GM12878 (cell line): Measurements from ENCODE around the gene MLLT3.

ENCODE experiments used
- BHLHE40 ChIP-seq, 2 experiments: fragments of 450-650 bp in 1 of 2; IDR thresholded peaks; 2 replicates each; pipeline ENCODE4 v1.6.1; 2011 to 2017; ENCODE audit warnings: low read depth in 2 of 2, borderline replicate concordance in 1 of 2, improper control_type of control experiment in 1 of 2, low read length in 1 of 2, mild to moderate bottlenecking in 1 of 2
- CTCF ChIP-seq, 3 experiments: IDR thresholded peaks in 2 of 3; conservative IDR thresholded peaks in 1 of 3; 2 replicates each; pipeline ENCODE4 v1.5.1; 2011; ENCODE audit warnings: low read depth in 3 of 3, low read length in 3 of 3, mild to moderate bottlenecking in 3 of 3, control low read depth in 2 of 3, moderate library complexity in 2 of 3, inconsistent platforms in 1 of 3, mixed read lengths in 1 of 3; ENCODE audit not compliant: control insufficient read depth in 2 of 3, insufficient read depth in 1 of 3; ENCODE audit errors: extremely low read depth in 1 of 3
- HCFC1 ChIP-seq: fragments of 150-350 bp; IDR thresholded peaks from 2 replicates; pipeline ENCODE4 v1.6.1; 2014; ENCODE audit warnings: low read length
- MAX ChIP-seq: IDR thresholded peaks from 2 replicates; pipeline ENCODE4 v1.6.1; 2012; ENCODE audit warnings: low read depth, low read length, improper control_type of control experiment
- POLR2AphosphoS5 ChIP-seq: IDR thresholded peaks from 2 replicates; pipeline ENCODE4 v1.6.1; 2011; ENCODE audit warnings: mild to moderate bottlenecking, low read length, inconsistent platforms
- RB1 ChIP-seq: fragments of 450-650 bp; formaldehyde crosslinking; IDR thresholded peaks from 2 replicates; pipeline ENCODE4 v1.6.1; 2017; ENCODE audit warnings: mild to moderate bottlenecking, borderline replicate concordance
- RFX5 ChIP-seq: IDR thresholded peaks from 2 replicates; pipeline ENCODE4 v1.6.1; 2011; ENCODE audit warnings: low read depth, low read length, improper control_type of control experiment

DNA sequence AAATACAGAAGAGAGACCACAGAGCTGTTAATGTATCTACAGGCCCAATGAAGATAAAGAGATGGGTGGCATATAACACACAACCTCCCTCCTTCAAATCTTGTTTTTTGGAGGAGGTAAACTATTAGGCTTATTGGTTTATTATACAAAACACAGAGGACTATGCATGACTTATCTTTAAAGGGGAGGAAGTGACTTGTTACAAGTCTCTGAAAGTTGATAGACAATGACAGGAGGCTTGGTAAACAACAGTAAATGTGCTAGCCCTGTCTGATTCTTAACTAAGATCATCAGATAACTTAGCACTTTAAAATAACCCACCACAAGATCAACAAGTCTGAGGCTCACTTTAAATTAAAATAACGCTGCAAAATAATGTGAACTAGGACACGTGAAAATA is 219.0 kb downstream of the MLLT3 start:
- TF ChIP-seq MAX (no peak), POLR2AphosphoS5 (no peak), RB1 (no peak), CTCF (IDR thresholded peaks at IDR 0.05 in 2 of 3, conservative IDR thresholded peaks at IDR 0.05 in 1 of 3; ENCODE audit: control insufficient read depth in 2 of 3, extremely low read depth in 1 of 3, insufficient read depth in 1 of 3, low read depth in 3 of 3, low read length in 3 of 3) (no peak), BHLHE40 (IDR thresholded peaks at IDR 0.05; ENCODE audit: borderline replicate concordance in 1 of 2, low read depth in 2 of 2, low read length in 1 of 2) (no peak), HCFC1 (no peak), RFX5 (no peak)
